GM21576 (cell line): Measurements from ENCODE around the gene NECTIN2.

ENCODE experiments used
- ATAC-seq: cut with Tn5 transposase; IDR thresholded peaks from one replicate; pipeline ENCODE4 v1.9.1; 2021; ENCODE audit warnings: mild to moderate bottlenecking, moderate library complexity; ENCODE audit not compliant: unreplicated experiment

NECTIN2 gene

DNA sequence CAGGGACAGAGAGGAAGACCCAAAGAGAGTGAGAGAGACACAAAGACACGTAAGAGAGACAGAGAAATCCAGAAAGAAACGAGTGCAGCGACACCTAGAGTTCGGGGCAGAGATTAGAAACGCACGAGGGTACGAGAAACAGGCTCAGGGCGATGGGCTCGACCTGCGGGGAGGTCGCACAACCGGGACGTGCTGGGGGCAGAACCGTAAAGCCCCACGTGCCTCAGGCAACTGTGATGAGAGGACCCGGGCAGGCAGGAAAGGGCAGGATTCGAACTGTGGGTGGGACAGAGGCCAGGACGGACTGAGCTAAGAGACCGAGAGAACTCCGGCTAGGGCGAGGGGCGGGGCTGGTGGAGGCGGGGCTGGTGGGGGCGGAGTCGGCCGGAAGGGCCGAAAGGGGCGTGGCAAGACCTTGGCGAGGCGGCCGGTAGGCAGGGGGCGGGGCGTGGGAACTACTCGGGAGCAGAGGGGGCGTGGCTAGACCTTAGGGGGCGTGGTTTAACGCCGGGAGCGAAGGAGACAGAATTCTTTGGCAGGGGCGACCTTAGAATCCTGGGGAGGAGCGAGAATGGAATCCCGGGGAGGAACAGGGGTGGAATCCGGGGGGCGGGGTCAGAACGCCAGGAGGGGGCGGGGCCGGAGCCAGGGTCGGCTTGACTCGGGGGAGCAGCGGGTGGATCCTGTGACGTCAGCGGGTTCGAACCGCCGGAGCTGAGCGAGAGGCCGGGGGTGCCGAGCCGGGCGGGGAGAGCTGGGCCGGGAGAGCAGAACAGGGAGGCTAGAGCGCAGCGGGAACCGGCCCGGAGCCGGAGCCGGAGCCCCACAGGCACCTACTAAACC lies at the start of gene NECTIN2:
Gene NECTIN2, plus strand, starts transcription at position 686 of the 843 bp plus-strand sequence. CDS start 229 bp downstream, outside the sequence.
- no peak for ATAC-seq

DNA sequence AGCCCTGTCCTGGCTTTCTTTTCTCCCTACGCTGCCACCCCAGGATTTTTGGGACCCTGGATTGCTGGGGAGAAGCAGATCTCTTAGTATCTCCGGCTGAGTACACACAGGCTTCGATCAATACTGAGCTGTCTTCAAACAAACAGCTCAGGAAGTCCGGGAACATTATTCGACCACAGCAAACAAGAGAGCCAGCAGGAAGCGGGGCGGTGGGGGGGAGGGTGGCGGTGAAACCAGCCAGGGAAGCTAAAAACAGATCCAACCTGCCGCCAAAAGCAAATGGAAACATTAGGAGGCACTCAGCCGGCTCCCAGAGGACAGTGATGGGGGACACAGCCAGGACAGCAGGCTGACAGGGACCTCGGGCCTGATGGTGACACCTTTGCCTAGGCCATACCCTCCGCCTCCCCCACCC lies 49.4 kb upstream of the NECTIN2 start:
- ATAC-seq: no peak

DNA sequence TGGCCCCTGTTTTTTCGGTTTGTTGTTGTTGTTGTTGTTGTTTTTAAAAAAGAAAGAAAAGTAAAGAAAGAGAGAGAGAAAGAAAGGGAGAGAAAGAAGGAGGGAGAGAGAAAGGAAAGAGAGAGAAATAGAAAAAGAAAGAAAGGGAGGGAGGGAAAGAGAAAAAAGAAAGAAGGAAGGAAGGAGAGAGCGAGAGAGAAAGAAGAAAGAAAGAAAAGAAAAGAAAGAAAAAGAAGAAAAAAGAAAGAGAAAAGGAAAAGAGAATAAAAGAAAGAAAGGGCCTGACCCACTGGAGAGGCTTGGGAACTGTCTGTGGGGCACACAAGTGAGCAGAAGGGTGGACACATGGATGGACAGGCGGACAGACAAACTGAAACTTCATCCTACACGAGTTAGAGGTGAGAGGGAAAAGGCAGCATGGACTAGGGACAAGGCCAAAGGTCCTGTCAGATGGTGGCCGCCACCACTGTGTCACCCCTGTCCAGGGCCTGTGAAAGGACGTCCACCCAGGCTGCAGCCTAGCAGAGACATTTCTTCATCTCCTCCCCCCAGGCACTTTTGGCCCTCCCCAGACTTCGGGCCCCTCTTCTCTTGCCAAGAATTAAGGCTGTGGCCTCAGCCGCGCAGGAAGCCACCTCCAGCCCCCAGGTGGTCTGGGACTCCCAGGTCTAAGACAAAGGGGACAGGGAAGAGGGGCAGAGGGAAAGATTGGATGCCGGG lies 46.3 kb upstream of the NECTIN2 start:
- no peak for ATAC-seq

DNA sequence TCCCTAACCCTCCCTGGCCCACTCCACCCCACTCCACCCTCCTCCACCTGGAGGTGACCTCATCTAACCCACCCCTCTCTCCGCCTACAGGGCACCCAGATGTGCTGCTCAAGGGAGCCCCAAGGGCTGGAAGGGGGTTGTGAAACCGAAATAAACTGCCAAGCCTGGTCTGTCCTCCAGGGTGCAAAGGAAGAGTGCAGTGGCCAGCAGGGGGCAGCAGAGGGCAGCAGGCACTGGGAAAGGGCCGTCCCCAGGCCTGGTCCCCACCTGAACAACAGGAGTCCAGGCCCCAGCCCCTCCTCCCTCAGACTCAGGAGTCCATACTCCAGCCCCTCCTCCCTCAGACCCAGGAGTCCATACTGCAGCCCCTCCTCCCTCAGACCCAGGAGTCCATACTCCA lies 45.6 kb upstream of the NECTIN2 start:
- ATAC-seq: no peak

- no peak for ATAC-seq
Measured at GRCh38 chr19:44803442-44804428, 42.4 kb upstream of the NECTIN2 start.

DNA sequence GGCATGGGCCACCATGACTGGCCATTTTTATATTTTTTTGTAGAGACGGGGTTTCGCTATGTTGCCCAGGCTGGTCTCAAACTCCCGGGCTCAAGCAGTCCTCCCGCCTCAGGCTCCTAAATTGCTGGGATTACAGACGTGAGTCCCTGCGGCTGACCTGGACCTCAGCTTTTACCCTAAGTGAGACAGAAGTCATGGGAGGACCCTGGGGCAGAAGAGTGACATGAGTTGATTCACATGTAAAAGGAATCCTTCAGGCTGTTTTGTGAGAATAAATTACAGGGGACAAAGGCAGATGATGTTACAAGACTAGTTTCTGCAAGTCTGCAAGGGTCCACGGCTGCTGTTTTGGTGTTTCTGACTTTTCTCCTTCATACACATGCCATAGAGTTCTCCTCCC lies 39.8 kb upstream of the NECTIN2 start:
- no peak for ATAC-seq

DNA sequence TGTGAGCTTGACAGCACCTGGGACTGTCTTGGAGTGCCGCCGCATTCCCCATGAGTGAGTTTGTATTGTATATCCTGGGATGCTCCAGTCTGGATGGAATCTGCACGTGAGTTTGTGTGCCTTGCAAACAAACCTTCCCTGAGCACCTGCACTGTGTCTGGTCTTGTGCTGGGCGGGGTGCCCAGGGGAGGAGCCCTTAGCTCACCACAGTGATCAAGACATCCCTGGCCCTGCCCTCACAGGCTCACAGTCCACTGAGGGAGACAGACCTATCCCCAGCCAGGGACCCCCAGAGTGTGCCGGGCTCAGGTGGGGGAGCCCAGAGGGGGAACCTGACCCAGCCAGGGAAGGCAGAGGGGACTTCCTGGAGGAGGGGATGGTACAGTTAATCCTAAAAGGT lies 38.9 kb upstream of the NECTIN2 start:
- no peak for ATAC-seq

GRCh38 chr19:44807652-44808462 lies 38.2 kb upstream of the NECTIN2 start:
- ATAC-seq: no peak

DNA sequence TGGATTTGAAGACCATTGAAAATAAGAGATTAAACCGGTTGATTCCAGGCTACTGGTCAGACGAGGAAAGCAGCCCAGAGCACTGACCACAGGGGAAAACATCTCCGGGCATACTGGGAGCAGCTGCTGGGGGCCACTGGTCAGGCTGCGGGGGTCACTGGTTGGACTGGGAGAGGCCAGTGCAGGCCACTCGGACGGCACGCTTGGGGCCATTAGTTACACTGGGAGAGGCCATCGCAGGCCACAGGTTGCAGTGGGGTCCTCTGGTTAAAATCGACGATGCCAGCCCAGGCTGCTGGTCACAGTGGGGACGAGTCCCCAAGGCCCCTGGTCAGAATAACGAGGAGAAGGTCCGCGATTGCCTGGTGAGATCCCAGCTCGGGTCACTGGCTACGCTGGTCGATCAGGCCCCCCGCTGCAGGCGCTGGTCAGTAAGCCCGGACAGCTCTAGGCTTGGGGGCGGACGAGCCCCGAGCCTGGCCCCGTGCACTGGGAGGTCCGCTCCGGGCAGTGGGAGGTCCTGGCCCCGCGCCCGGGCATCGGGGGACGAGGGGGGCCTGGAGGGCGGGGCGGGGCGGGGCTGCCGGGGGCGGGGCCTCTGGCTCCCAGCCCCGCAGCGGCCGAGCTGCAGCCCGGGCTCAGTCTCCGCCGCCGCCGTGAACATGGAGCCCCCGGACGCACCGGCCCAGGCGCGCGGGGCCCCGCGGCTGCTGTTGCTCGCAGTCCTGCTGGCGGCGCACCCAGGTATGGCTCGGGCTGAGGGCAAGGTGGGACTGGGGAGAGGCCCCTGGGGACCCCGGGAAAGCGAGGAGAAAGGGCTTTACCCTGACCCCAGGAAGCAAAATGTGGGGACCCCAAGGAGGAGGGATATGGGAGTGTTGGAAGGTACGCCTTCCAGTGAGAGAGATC lies 37.4 kb upstream of the NECTIN2 start, which contains the start of gene BCAM:
Gene BCAM, plus strand, starts transcription at position 641 of the 909 bp plus-strand sequence. Its CDS starts 22 bp downstream, at position 663.
- no peak for ATAC-seq

DNA sequence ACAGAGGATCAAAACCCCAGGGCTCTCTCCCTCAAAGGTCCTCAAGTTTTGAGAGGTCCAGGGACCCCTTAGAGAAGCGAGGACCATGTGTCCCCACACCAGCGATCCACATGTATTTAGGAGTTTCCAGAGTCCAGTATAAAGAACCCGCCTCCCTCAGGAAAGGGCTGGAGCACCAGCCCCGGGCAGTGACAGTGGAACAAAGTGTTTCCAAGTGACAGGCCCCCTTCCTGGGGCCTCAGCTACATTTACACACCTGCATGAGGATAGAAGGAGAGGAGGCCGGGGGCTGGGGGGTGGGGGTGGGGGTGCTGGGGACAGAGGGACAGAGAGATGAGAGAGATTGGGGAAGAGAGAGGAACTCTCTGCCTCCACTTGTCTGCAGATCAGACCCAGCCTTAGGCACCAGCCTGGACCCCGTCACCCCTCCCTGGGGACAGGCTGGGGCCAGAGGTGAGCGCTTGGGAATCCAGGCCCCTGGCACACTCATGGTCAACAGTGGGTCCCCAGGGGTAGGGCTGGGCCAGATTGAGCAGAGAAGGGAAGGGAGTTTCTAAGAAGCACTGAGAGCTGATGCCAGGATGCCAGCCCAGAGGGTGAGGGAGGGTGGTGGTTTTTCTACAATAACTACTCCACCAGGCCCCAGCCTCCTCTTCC lies 36.4 kb upstream of the NECTIN2 start:
- no peak for ATAC-seq

- ATAC-seq: no peak
Measured at GRCh38 chr19:44810234-44811121, 35.6 kb upstream of the NECTIN2 start.

GRCh38 chr19:44811122-44811419 lies 35.0 kb upstream of the NECTIN2 start:
- no peak for ATAC-seq

GRCh38 chr19:44812142-44812718 lies 33.9 kb upstream of the NECTIN2 start:
- no peak for ATAC-seq

- no peak for ATAC-seq
Measured at GRCh38 chr19:44813070-44813840, 32.8 kb upstream of the NECTIN2 start.

- no peak for ATAC-seq
Measured at GRCh38 chr19:44813841-44814470, 32.1 kb upstream of the NECTIN2 start.

DNA sequence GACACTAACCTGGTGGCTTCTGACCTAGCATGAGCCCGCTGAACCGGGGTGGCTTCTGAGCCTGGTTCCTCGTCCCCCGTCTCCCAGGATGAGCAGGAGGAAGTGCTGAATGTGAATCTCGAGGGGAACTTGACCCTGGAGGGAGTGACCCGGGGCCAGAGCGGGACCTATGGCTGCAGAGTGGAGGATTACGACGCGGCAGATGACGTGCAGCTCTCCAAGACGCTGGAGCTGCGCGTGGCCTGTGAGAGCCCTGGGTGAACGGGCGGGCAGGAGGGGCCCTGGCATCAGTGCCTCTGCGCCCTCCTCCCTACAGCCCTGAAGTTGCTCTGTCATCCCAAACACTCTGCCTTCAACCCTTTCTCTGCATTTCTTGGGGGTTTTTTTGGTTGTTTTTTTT lies 31.6 kb upstream of the NECTIN2 start:
- ATAC-seq: no peak
